Forelimb muscle (tissue), 1 donor: ENCODE results near the gene RNF212. TPM values are rescaled to one million over a fixed set of nuclear protein-coding genes. Genes with fewer than 3 reads are reported as not detected.

Experiments used
- DNase-seq: peaks from one replicate; pipeline ENCODE4 v3.0.0-alpha.2; 2013; ENCODE audit warnings: low read depth
- polyA plus RNA-seq: library from polyadenylated mRNA; unstranded; fragments of 120-200 nt; gene quantifications from one replicate; pipeline ENCODE4 v1.2.1, GENCODE V29; 2013; ENCODE audit not compliant: insufficient read length

Gene RNF212
- polyA plus RNA-seq, 1 donor, result 1.7 TPM

DNA sequence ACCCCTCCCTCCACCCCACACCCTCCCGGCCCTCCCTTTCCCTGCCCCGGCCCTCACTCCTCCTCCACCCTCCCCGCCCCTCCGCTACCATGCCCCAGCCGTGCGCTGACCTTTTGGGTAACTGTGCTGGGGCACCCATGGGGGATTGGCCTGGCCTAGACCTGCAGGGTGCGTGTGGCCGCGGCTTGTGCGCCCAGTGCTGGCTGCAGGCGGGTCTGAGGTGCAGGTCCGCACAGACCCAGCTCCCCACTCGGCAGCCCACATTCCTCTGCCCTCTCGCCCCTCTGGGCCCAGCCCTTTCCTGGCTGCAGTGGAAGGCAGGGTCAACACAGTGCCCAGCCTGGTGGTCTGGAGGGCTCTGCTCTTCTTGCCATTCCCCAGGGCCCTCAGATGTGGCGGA, 77.3 kb downstream of the RNF212 start:
- no peak for DNase-seq

DNA sequence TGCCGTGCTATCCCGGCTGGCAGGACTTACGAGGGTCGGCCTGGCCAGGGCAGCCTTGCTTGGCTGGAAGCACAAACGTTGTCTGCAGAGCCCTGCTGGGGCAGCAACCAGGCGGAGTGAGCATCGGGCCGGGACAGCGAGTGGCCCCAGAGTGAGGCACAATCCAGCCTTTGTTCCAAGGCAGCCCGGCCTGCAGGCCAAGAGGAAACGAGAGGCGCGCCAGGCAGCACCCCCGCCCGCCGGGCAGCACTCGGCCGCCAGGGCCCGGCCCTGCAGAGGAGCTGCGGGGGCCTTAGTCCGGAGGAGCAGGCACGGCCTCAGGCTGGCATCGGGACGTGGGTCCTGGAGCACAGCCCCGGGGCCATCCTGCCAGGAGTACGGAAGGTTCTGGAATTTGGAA, 77.9 kb downstream of the RNF212 start:
- no peak for DNase-seq

DNA sequence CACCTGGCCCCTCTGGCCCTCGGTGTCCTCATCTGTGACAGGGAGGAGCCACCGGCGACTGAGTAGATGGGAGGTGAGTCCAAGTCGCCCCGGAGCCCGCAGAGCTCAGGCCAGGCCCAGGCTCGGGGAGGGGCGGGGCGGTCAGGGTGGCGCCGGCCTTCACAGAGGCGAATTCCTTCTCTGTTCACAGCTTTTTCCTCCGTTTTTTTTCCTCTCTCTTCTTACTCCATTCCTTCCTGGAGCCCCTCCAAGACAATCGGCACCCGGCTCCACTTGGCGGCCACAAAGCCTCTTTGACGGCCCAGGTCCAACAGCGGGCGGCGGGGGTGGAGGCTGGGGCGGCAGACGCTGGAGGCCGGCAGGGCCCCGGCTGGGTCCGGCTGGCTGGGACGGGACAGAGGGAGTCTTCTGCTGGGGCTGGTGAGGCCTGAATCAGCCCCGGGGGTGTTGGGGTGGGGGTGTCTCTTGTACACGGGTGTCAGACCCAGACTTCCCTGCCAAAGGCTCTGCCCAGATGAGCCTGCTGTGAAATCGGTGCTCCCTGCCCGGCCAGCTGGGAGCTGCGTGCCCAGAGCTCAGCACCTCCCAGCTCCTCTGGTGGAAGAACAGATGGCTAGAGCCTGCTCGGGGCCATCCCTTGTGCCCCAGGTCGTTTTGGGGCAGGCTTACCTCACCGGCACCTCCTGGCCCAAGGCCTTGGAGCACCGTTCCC, 79.4 kb downstream of the RNF212 start:
- DNase-seq, result no peak

DNA sequence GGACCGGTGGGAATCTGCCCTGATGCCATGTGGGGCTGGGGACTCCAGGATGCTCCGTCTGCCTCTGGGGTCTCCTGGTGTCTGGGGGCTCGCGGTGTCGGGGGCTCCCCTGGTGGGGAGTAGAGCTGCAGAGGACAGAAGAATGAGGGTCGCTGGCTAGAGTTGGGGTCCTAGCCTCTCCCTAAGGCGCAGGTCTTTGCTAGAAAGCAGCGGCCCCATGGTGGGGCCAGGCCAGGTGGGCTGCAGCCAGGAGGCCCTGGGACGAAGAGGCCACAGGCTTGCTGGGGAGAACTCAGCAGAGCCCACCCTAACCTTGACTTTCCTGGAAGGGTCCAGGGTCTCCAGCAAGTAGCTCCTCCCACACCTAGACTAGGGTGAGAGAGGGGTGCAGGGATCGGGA, 80.5 kb downstream of the RNF212 start:
- no peak for DNase-seq

DNA sequence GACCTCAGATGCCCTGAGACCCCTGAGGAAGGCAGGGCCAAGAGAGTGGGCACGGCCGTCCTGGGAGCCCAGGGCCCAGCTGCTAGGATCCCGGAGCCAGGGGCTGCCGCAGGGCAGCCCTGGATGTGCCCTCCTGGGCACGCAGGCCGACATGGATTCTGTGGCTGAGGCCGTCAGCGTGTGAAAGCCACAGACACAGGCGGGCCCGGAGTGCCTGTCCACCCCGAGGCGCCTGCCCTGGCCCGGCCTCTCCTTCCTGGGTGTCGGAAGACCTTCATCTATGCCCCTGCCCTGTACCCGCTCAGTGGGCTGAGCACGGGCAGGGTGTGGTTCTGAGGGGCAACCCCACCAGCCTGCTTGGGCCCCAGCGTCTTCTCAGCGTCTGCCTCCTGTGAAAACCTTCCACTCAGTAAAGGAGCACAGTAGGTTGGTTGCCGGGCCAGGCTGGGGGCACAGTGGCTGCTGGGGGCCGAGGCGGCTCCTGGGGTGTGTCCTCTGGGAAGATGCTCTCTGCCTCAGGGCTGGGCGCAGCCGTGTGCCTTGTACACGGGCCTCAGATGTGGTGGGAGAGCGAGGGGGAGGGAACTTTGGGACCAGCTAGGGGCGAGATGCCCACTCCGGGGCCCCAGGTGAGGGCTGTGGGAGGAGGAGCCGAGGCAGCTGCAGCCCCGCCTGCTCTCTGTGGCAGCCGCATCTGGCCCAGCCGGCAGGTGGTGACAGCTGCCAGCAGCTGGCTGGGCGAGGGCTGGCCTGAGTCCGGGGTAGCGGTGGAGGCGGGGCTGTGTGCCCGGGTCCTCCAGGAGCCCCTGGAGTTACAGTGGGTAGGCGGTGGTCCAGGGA, 81.2 kb downstream of the RNF212 start:
- DNase-seq, result no peak

DNA sequence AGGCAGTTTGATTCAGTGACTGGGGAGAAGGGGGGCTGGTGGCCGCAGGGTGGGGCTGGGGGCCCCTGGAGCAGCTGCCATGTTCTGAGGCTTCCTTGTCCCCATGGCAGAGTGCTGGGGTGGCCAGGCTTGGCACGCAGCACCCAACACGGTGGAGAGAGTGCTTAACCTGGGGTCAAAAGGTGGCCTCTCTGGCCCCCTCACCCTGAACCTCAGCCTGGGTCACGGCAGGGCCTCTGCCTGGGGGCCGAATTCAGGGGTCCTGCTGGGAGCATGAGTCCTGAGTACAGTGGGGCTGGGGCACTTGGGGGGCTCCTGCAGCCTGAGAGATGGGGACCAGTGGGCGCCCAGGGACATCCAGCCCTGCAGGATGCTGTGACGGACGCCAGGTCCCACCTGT, 82.0 kb downstream of the RNF212 start:
- no peak for DNase-seq

- no peak for DNase-seq
These were observed 82.8 kb downstream of the RNF212 start for GRCh38 chr4:1030559-1030958.

- no peak for DNase-seq
These were observed 83.3 kb downstream of the RNF212 start for GRCh38 chr4:1030031-1030430.

DNA sequence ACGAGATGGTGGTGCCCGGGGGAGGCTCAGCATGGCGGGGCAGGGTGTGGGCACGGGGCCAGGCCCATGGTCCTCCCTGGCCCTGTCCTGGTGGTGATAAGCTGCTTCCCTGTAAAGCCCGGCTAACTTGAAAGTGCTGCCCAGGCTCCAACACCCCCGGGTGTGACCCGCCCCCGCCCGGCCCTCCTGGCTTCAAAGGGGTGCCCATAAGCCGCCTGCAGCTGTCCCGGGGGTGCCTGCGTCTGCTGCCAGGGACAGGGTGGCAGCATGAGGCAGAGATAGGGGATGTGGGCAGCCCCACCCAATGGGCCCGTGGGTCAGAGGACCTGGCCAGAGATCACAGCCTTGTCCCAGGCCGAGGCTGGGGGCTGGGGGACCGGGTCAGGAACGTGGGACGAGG, 83.8 kb downstream of the RNF212 start:
- DNase-seq, result no peak

DNA sequence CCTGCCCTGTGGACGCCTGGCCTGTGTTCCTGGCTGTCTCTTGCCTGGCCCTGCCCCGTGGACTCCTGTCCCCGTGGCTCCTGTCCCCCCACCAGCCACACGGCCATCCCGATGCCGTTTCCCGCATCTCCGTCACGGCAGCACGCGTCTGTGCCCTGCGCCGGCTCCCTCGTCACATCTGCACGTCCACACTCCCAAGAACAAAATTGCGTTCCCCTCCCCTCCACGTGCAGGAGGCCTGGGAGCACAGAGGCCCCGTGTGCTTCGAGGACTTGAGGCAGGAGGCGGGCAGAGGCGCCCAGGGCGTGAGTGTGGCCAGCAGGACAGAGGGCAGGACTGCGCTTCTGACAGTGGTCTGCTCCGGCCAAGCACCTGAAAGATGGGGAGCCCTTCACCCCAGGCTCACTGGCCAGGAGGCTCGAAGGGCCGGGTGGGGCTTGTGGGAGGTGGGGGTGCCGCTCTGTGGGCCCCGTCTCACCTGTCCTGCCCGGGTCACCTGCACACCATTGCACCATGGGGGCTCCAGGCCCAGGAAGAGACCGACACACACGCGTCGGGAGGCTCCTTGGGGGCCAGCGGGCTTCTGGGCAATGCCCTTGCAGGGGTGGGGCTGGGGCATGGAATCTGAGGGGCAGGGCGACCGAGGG, 84.7 kb downstream of the RNF212 start:
- no peak for DNase-seq

DNA sequence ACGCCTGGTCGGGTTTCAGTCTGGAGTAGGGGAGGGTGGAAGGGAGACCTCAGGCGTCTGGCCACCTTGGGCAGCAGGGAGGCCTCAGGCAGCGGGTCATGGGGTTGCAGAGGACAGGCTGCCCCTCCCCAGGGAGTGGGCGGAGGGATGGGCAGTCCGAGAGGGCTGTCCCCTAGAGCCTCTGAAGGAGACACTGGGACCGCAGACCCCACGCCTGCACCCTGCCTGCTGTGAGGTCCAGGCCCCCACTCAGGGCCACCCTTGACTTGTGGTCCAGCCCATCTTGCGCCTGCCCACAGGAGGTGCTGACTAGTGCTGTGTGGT, 85.5 kb downstream of the RNF212 start:
- no peak for DNase-seq

DNA sequence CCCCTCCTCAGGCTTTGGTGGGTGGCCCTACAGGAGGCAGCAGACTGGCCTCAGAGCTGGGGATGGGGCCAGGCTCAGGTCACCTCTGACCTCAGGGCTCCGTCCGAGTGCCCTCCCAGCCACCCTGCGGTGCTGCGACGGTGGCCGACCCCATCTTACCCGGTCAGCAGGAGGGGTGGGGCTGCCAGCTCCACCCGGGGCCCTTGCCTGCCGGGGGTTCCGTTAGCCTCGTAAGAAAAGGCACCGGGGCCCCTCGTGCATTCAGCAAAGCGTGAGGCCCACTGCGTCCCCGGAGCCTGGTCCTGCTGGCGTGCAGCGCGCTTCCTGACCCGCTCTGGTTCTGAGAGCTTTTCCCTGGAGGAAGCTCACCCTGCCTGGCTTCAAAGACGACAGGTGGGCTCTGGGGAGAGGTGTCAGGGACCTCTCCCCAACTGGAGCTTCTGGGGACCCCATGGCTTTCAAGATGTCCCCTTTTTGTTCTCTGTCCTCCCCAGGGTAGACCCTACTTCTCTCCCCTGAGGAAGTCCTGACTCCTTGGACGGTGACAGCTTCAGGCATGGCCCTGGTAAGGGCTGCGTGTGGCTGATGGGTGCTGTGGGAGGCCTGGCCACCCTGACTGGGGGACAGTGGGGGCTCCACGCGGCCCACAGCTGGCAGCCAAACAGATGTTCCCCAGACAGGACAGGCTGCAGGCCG, 86.0 kb downstream of the RNF212 start:
- DNase-seq, result no peak

- no peak for DNase-seq
These were observed 87.2 kb downstream of the RNF212 start for GRCh38 chr4:1026115-1026514.

DNA sequence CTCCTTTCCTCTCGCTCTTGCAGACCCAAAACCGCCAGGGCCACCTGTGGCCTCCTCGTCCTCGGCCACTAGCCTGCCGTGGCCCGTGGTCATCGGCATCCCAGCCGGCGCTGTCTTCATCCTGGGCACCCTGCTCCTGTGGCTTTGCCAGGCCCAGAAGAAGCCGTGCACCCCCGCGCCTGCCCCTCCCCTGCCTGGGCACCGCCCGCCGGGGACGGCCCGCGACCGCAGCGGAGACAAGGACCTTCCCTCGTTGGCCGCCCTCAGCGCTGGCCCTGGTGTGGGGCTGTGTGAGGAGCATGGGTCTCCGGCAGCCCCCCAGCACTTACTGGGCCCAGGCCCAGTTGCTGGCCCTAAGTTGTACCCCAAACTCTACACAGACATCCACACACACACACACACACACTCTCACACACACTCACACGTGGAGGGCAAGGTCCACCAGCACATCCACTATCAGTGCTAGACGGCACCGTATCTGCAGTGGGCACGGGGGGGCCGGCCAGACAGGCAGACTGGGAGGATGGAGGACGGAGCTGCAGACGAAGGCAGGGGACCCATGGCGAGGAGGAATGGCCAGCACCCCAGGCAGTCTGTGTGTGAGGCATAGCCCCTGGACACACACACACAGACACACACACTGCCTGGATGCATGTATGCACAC, 88.3 kb downstream of the RNF212 start:
- no peak for DNase-seq

- no peak for DNase-seq
These were observed 89.2 kb downstream of the RNF212 start for GRCh38 chr4:1023895-1024740.

- no peak for DNase-seq
These were observed 90.2 kb downstream of the RNF212 start for GRCh38 chr4:1023075-1023640.

DNA sequence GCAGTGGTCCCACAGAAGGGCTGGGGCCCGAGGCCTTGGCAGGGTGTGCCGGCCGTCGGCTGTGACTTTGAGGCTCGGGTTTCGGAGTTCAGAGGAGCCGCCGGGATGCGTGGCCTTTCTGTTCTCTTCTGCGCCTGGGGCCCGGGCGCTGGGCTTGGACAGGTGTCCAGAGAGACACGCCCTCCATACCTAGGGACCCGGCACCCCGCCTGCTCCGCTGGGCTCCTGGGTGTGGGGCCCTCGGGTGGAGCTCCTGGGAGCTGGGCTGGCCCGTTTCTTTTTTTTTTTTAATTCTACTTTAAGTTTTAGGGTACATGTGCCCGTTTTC, 90.7 kb downstream of the RNF212 start:
- DNase-seq, result no peak

GRCh38 chr4:1022051-1022738, 91.2 kb downstream of the RNF212 start:
- DNase-seq, result no peak
